NT2/D1 (cell line): ENCODE data around the gene FOXI2.

Experiments used
- YY1 ChIP-seq: IDR thresholded peaks from 2 replicates; pipeline ENCODE4 v1.6.1; 2011; ENCODE audit not compliant: insufficient read length, insufficient read depth
- ZNF274 ChIP-seq: IDR thresholded peaks from 2 replicates; pipeline ENCODE4 v1.6.1; 2011; ENCODE audit warnings: mild to moderate bottlenecking, low read depth, low read length

DNA sequence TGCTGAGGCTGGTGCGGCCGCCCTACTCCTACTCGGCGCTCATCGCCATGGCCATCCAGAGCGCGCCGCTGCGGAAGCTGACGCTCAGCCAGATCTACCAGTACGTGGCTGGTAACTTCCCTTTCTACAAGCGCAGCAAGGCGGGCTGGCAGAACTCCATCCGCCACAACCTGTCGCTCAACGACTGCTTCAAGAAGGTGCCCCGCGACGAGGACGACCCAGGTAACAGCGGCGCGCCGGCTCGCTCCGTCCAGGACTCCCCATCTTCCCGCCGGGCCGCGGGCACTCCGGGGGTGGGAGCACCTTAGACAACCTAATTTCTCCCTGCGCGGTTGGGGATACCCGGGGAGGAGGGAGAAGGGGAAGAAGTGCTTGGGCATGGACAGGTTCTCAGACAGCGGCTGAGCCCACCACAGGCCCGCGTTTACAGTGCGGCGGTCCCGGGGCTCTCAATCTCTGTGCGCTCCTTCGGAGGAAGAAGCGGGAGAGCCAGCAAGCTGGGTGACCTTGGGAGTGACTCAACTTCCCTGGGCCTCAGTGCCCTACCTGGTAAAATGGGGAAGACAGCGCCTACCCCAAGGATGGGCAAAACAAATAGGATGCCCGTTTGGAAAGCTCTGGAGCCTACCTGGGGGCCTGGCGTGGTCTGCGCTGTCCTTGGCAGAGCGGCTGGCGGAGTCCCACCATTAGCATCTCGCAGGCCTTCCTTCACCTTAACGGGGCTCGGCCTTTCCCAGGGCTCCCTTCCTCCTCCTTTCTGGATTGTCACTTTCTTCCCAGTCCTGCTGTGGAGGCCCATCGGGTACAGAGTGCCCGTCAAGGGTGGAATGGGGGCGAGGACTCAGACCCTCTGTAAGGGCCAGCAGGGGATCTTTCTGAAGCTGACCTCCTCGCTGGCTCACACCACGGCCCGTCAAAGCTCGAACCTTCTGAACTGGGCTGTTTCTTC lies 852 bp downstream of the FOXI2 start:
- TF ChIP-seq ZNF274, result no peak
- no peak for TF ChIP-seq YY1
